GM23338 (cell line): ENCODE results near the gene ANTKMT. TPM values are rescaled to one million over a fixed set of nuclear protein-coding genes. Genes with fewer than 3 reads are reported as not detected.

Experiments
- ATAC-seq: fragments of 200-7000 bp; cut with Tn5 transposase; 3 replicates; pipeline ENCODE4 v1.9.1; 2020
- DNase-seq: peaks from one replicate; pipeline ENCODE4 v3.0.0-alpha.2; 2015; ENCODE audit warnings: low spot score
- H2AFZ ChIP-seq: fragments of 200-600 bp; sonication (generic); 2 replicates; pipeline ENCODE4 v1.8.0; 2016; ENCODE audit warnings: antibody characterized with exemption, mild to moderate bottlenecking, moderate library complexity
- H3F3A ChIP-seq: fragments of 200-600 bp; sonication (generic); replicated peaks from 2 replicates; pipeline ENCODE4 v1.8.0; 2017; ENCODE audit warnings: antibody characterized with exemption, mixed run types, low read depth
- H3K27ac ChIP-seq: fragments of 200-600 bp; sonication (generic); 2 replicates; pipeline ENCODE4 v1.6.1; 2016; ENCODE audit warnings: low read depth
- H3K27me3 ChIP-seq: fragments of 200-600 bp; sonication (generic); 2 replicates; pipeline ENCODE4 v1.8.0; 2016; ENCODE audit warnings: mild to moderate bottlenecking, mixed run types, moderate library complexity; ENCODE audit not compliant: insufficient read depth
- H3K36me3 ChIP-seq: fragments of 200-600 bp; sonication (generic); 2 replicates; pipeline ENCODE4 v1.8.0; 2016; ENCODE audit warnings: mild to moderate bottlenecking; ENCODE audit not compliant: insufficient read depth
- H3K4me1 ChIP-seq: fragments of 200-600 bp; sonication (generic); 2 replicates; pipeline ENCODE4 v1.8.0; 2016; ENCODE audit warnings: mild to moderate bottlenecking, moderate library complexity; ENCODE audit not compliant: insufficient read depth
- H3K4me2 ChIP-seq: fragments of 200-600 bp; sonication (generic); 2 replicates; pipeline ENCODE4 v1.7.1; 2017; ENCODE audit warnings: mixed run types
- H3K4me3 ChIP-seq: fragments of 200-600 bp; sonication (generic); 2 replicates; pipeline ENCODE4 v1.6.1; 2016; ENCODE audit warnings: mixed run types
- H3K79me2 ChIP-seq: fragments of 200-600 bp; sonication (generic); replicated peaks from 2 replicates; pipeline ENCODE4 v1.8.0; 2017; ENCODE audit warnings: mild to moderate bottlenecking; ENCODE audit not compliant: insufficient read depth
- H3K9me2 ChIP-seq: fragments of 200-600 bp; sonication (generic); 2 replicates; pipeline ENCODE4 v1.8.0; 2017; ENCODE audit not compliant: insufficient read depth
- H4K20me1 ChIP-seq: fragments of 200-600 bp; sonication (generic); replicated peaks from 2 replicates; pipeline ENCODE4 v1.8.0; 2017; ENCODE audit warnings: mild to moderate bottlenecking; ENCODE audit not compliant: insufficient read depth
- H3K27ac Mint-ChIP-seq: 2 replicates; pipeline ENCODE4 v1.8.0; 2020; ENCODE audit warnings: inconsistent platforms, mild to moderate bottlenecking, moderate library complexity, mixed read lengths
- H3K27me3 Mint-ChIP-seq: 3 replicates; pipeline ENCODE4 v1.8.0; 2022; ENCODE audit warnings: low read depth, mild to moderate bottlenecking, moderate library complexity, mixed read lengths, inconsistent platforms; ENCODE audit not compliant: insufficient read depth, poor library complexity
- H3K36me3 Mint-ChIP-seq: 3 replicates; pipeline ENCODE4 v1.8.0; 2021; ENCODE audit warnings: low read depth, mild to moderate bottlenecking, inconsistent platforms, moderate library complexity, mixed read lengths
- H3K4me1 Mint-ChIP-seq: 3 replicates; pipeline ENCODE4 v1.8.0; 2020; ENCODE audit warnings: mild to moderate bottlenecking, inconsistent platforms, mixed read lengths
- H3K4me3 Mint-ChIP-seq: 3 replicates; pipeline ENCODE4 v1.8.0; 2021; ENCODE audit warnings: moderate library complexity, mild to moderate bottlenecking, inconsistent platforms, mixed read lengths
- H3K9me3 Mint-ChIP-seq: 3 replicates; pipeline ENCODE4 v1.8.0; 2020; ENCODE audit warnings: moderate library complexity, mild to moderate bottlenecking, inconsistent platforms, mixed read lengths
- CREB1 ChIP-seq: fragments of 250-450 bp; sonication (Bioruptor Pico); IDR thresholded peaks from 2 replicates; pipeline ENCODE4 v1.5.0; 2020; ENCODE audit warnings: low read depth, mild to moderate bottlenecking, moderate library complexity
- EZH2 ChIP-seq: fragments of 200-600 bp; sonication (generic); IDR thresholded peaks from one replicate; pipeline ENCODE4 v1.8.0; 2017; ENCODE audit warnings: antibody characterized with exemption, mild to moderate bottlenecking, low read depth; ENCODE audit not compliant: unreplicated experiment
- EZH2phosphoT487 ChIP-seq: fragments of 200-600 bp; sonication (generic); IDR thresholded peaks from one replicate; pipeline ENCODE4 v1.8.1; 2018; ENCODE audit warnings: antibody characterized with exemption; ENCODE audit not compliant: unreplicated experiment
- NANOG ChIP-seq: IDR thresholded peaks from 2 replicates; pipeline ENCODE4 v1.6.1; 2016; ENCODE audit warnings: antibody characterized with exemption, borderline replicate concordance
- POLR2AphosphoS5 ChIP-seq: IDR thresholded peaks from 2 replicates; pipeline ENCODE4 v1.6.1; 2016; ENCODE audit warnings: antibody characterized with exemption, low read depth
- ZNF114 ChIP-seq: fragments of 250-450 bp; sonication (Bioruptor Pico); IDR thresholded peaks from 2 replicates; pipeline ENCODE4 v1.5.0; 2020; ENCODE audit warnings: mild to moderate bottlenecking, moderate library complexity
- ZNF331 ChIP-seq: fragments of 250-450 bp; sonication (Bioruptor Pico); IDR thresholded peaks from 2 replicates; pipeline ENCODE4 v1.5.0; 2020; ENCODE audit warnings: low read depth, mild to moderate bottlenecking, moderate library complexity
- polyA plus RNA-seq: library from polyadenylated mRNA; unstranded; fragments of >200 nt; fragmentation: Nextera tagmentation; extraction: Ambion mirVana; gene quantifications from 2 replicates; pipeline ENCODE4 v1.2.1, GENCODE V29; 2016
- total RNA-seq: library from RNA; depleted of rRNA; stranded (reverse); fragments of >200 nt; shearing (Covaris generic); gene quantifications from 2 replicates; pipeline ENCODE4 v1.2.3, GENCODE V29; 2014
- TF ChIP-seq, protein P1 (sequence below): IDR thresholded peaks from 2 replicates; pipeline ENCODE4 v1.6.1; 2016; ENCODE audit warnings: antibody characterized with exemption
- TF ChIP-seq, protein P2 (sequence below), 2 experiments: fragments of 200-600 bp in 1 of 2; sonication (generic) in 1 of 2; conservative IDR thresholded peaks; 2 replicates each; pipeline versions ENCODE4 v1.5.1 to v1.6.1; 2016 to 2017; ENCODE audit warnings: antibody characterized with exemption in 2 of 2, low read depth in 2 of 2, mild to moderate bottlenecking in 2 of 2, moderate library complexity in 1 of 2
- TF ChIP-seq, protein P3 (sequence below): IDR thresholded peaks from one replicate; pipeline ENCODE4 v1.6.1; 2018; ENCODE audit warnings: antibody characterized with exemption; ENCODE audit not compliant: unreplicated experiment

The ANTKMT gene
- total and polyA plus RNA-seq, 2 experiments from 2014 or later, result 23.8 to 37.2 TPM

GRCh38 chr16:759110-759910, 38.4 kb downstream of the ANTKMT start:
- ATAC-seq, result peak; percentile 29
- TF ChIP-seq ZNF331 (CRISPR knock-in tag), result no peak
- no peak for TF ChIP-seq NANOG
- TF ChIP-seq, protein P1, sequence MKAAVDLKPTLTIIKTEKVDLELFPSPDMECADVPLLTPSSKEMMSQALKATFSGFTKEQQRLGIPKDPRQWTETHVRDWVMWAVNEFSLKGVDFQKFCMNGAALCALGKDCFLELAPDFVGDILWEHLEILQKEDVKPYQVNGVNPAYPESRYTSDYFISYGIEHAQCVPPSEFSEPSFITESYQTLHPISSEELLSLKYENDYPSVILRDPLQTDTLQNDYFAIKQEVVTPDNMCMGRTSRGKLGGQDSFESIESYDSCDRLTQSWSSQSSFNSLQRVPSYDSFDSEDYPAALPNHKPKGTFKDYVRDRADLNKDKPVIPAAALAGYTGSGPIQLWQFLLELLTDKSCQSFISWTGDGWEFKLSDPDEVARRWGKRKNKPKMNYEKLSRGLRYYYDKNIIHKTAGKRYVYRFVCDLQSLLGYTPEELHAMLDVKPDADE, result no peak
- no peak for TF ChIP-seq CREB1 (CRISPR knock-in tag)
- TF ChIP-seq EZH2phosphoT487, result no peak
- no peak for TF ChIP-seq ZNF114
- TF ChIP-seq, protein P2, sequence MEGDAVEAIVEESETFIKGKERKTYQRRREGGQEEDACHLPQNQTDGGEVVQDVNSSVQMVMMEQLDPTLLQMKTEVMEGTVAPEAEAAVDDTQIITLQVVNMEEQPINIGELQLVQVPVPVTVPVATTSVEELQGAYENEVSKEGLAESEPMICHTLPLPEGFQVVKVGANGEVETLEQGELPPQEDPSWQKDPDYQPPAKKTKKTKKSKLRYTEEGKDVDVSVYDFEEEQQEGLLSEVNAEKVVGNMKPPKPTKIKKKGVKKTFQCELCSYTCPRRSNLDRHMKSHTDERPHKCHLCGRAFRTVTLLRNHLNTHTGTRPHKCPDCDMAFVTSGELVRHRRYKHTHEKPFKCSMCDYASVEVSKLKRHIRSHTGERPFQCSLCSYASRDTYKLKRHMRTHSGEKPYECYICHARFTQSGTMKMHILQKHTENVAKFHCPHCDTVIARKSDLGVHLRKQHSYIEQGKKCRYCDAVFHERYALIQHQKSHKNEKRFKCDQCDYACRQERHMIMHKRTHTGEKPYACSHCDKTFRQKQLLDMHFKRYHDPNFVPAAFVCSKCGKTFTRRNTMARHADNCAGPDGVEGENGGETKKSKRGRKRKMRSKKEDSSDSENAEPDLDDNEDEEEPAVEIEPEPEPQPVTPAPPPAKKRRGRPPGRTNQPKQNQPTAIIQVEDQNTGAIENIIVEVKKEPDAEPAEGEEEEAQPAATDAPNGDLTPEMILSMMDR (conservative IDR thresholded peaks at IDR 0.05; ENCODE audit: low read depth in 2 of 2), result no peak
- no peak for TF ChIP-seq EZH2
- TF ChIP-seq, protein P3, sequence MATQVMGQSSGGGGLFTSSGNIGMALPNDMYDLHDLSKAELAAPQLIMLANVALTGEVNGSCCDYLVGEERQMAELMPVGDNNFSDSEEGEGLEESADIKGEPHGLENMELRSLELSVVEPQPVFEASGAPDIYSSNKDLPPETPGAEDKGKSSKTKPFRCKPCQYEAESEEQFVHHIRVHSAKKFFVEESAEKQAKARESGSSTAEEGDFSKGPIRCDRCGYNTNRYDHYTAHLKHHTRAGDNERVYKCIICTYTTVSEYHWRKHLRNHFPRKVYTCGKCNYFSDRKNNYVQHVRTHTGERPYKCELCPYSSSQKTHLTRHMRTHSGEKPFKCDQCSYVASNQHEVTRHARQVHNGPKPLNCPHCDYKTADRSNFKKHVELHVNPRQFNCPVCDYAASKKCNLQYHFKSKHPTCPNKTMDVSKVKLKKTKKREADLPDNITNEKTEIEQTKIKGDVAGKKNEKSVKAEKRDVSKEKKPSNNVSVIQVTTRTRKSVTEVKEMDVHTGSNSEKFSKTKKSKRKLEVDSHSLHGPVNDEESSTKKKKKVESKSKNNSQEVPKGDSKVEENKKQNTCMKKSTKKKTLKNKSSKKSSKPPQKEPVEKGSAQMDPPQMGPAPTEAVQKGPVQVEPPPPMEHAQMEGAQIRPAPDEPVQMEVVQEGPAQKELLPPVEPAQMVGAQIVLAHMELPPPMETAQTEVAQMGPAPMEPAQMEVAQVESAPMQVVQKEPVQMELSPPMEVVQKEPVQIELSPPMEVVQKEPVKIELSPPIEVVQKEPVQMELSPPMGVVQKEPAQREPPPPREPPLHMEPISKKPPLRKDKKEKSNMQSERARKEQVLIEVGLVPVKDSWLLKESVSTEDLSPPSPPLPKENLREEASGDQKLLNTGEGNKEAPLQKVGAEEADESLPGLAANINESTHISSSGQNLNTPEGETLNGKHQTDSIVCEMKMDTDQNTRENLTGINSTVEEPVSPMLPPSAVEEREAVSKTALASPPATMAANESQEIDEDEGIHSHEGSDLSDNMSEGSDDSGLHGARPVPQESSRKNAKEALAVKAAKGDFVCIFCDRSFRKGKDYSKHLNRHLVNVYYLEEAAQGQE, result no peak
- TF ChIP-seq POLR2AphosphoS5, result no peak

More at GRCh38 chr16:759110-759910, 38.4 kb downstream of the ANTKMT start:
- Mint-ChIP-seq H3K4me3 (no peak overlapping the region), H3K4me1 (no peaks in the 10 kb centered on the region; the same call in 1 of the 3 replicates), H3K9me3 (no peaks in the 10 kb centered on the region; the same call in 1 of the 3 replicates), H3K27ac (no peak overlapping the region; the same call in 1 of the 2 replicates), H3K27me3 (peaks cover 12% of the 10 kb centered on the region), H3K36me3 (no peaks in the 10 kb centered on the region)
- H3K4me1 ChIP-seq, result no peaks in the 10 kb centered on the region
- H3K27me3 ChIP-seq, result no peaks in the 10 kb centered on the region
- no peak overlapping the region for H2AFZ ChIP-seq
- no peak for DNase-seq
- no peaks in the 10 kb centered on the region for H3K9me2 ChIP-seq
- H3K4me2 ChIP-seq, result no peak overlapping the region
- H3K36me3 ChIP-seq, result no peaks in the 10 kb centered on the region
- H3K79me2 ChIP-seq, result no peaks in the 10 kb centered on the region
- no peak overlapping the region for H3K4me3 ChIP-seq
- 0 out of 2 replicates have a peak overlapping the region, but pooled peaks have one; percentile 19 for H3K27ac ChIP-seq
- no peaks in the 10 kb centered on the region for H3F3A ChIP-seq
- H4K20me1 ChIP-seq, result no peaks in the 10 kb centered on the region
